HepG2 (cell line): ENCODE results near the gene DDI2. TPM values are rescaled to one million over a fixed set of nuclear protein-coding genes. Genes with fewer than 3 reads are reported as not detected.

ENCODE experiments used
- ATAC-seq: fragments of 200-7000 bp; cut with Tn5 transposase; 3 replicates; pipeline ENCODE4 v1.9.1; 2020; ENCODE audit warnings: mild to moderate bottlenecking, moderate library complexity
- BruUV-seq: library from RNA; stranded (reverse); fragments of 400-500 nt; replicated peaks from 2 replicates; lab custom pipeline; 2021; lab: Mats Ljungman, UMichigan
- CTCF ChIA-PET: fragments of 300-600 bp; formaldehyde crosslinking; extraction: SDS; loops from one replicate; lab custom pipeline; 2021; ENCODE audit warnings: low total read pairs, inconsistent platforms, low intra/inter-chr PET ratio; lab: Yijun Ruan, JAX
- POLR2A ChIA-PET: fragments of 350-600 bp; sonication (Branson Sonifier 250); formaldehyde crosslinking; loops from one replicate; lab custom pipeline; 2020; ENCODE audit warnings: antibody characterized with exemption, inconsistent platforms; lab: Yijun Ruan, JAX
- DNase-seq: peaks from one replicate; pipeline ENCODE4 v3.0.0-alpha.2; 2015; ENCODE audit warnings: low spot score
- FAIRE-seq: peaks from 3 replicates; lab custom pipeline; 2011; peaks lifted over from hg19 to GRCh38; lab: Jason Lieb, UNC
- H2AFZ ChIP-seq: one replicate; pipeline ENCODE4 v1.6.1; 2011; ENCODE audit warnings: low read length, inconsistent platforms
- H3K27ac ChIP-seq: fragments of 300-600 bp; 3 replicates; pipeline ENCODE4 v1.8.0; 2011; ENCODE audit warnings: mixed run types, mild to moderate bottlenecking, mixed read lengths, low read length, inconsistent platforms; ENCODE audit not compliant: insufficient read depth; ENCODE audit errors: extremely low read length
- H3K27me3 ChIP-seq, 2 experiments: fragments of 200-600 bp in 1 of 2; 2 replicates in 1 of 2; 3 replicates in 1 of 2; pipeline versions ENCODE4 v1.6.0 to v1.8.0; 2011; ENCODE audit warnings: low read length in 2 of 2, mild to moderate bottlenecking in 2 of 2, moderate library complexity in 2 of 2, inconsistent platforms in 1 of 2; ENCODE audit not compliant: insufficient read depth in 2 of 2, control insufficient read depth in 1 of 2
- H3K36me3 ChIP-seq, 2 experiments: fragments of 200-600 bp in 1 of 2; replicated peaks in 1 of 2; 2 replicates in 1 of 2; 3 replicates in 1 of 2; pipeline versions ENCODE4 v1.5.1 to v1.8.0; 2011; ENCODE audit warnings: low read length in 2 of 2, inconsistent platforms in 1 of 2; ENCODE audit not compliant: insufficient read depth in 2 of 2, control insufficient read depth in 1 of 2
- H3K4me1 ChIP-seq: 2 replicates; pipeline ENCODE4 v1.5.1; 2012; ENCODE audit warnings: low read length, inconsistent platforms; ENCODE audit not compliant: insufficient read depth
- H3K4me2 ChIP-seq: 2 replicates; pipeline ENCODE4 v1.6.0; 2011; ENCODE audit warnings: low read depth, low read length, inconsistent platforms
- H3K4me3 ChIP-seq, 3 experiments: fragments of 200-600 bp in 1 of 3; sonication (generic), shearing (Covaris generic) in 1 of 3; replicated peaks in 1 of 3; 2 replicates each; pipeline ENCODE4 v1.5.1; 2011 to 2016; ENCODE audit warnings: low read length in 3 of 3, inconsistent platforms in 2 of 3, low read depth in 2 of 3, mild to moderate bottlenecking in 2 of 3, control low read depth in 1 of 3, mixed read lengths in 1 of 3; ENCODE audit not compliant: insufficient read depth in 1 of 3
- H3K79me2 ChIP-seq: one replicate; pipeline ENCODE4 v1.6.1; 2011; ENCODE audit warnings: low read length, inconsistent platforms; ENCODE audit not compliant: insufficient read depth
- H3K9ac ChIP-seq: 2 replicates; pipeline ENCODE4 v1.6.0; 2011; ENCODE audit warnings: mild to moderate bottlenecking, low read depth, low read length, inconsistent platforms; ENCODE audit not compliant: insufficient read depth
- H3K9me3 ChIP-seq: 2 replicates; pipeline ENCODE4 v1.5.1; 2012; ENCODE audit warnings: mild to moderate bottlenecking, low read length
- H4K20me1 ChIP-seq: 2 replicates; pipeline ENCODE4 v1.6.0; 2011; ENCODE audit warnings: inconsistent platforms, mild to moderate bottlenecking, low read length, moderate library complexity; ENCODE audit not compliant: insufficient read depth
- EED ChIP-seq: sonication (generic); formaldehyde crosslinking; IDR thresholded peaks from 2 replicates; pipeline ENCODE4 v1.5.0; 2020; ENCODE audit warnings: mild to moderate bottlenecking, missing genetic modification reagents
- PTBP1 ChIP-seq: fragments of 200-400 bp; formaldehyde crosslinking; IDR thresholded peaks from 2 replicates; pipeline ENCODE4 v1.6.1; 2018; ENCODE audit warnings: low read length, low read depth; ENCODE audit not compliant: poor library complexity, severe bottlenecking
- WGBS: methylation state at CpG from one replicate; pipeline ENCODE4 v1.1.6; 2017; ENCODE audit warnings: low lambda C conversion rate; 5-methylcytosine and 5-hydroxymethylcytosine counted together
- in situ Hi-C: cut with HindIII; loops from 2 replicates; pipeline ENCODE4 v1.10.0; 2017; ENCODE audit warnings: low pct_unique_long_range_greater_than_20kb; ENCODE audit not compliant: extremely low pct_ligation_motif_present
- intact Hi-C: fragments of 100-400 bp; cut with micrococcal nuclease; formaldehyde crosslinking; loops from one replicate; pipeline ENCODE4 v1.10.0; 2022; ENCODE audit not compliant: unreplicated experiment
- polyA plus RNA-seq, 8 experiments: library from polyadenylated mRNA; depleted of rRNA in 3 of 8; stranded (reverse) in 7 of 8; unstranded in 1 of 8; fragments of >200 nt; fragmentation: Illumina TruSeq in 4 of 8; extraction: Trizol in 4 of 8; gene quantifications; 2 replicates each; pipeline versions ENCODE4 v1.2.1 to v1.2.3, GENCODE V29; 2011 to 2016; ENCODE audit warnings: low read depth in 4 of 8, missing spikeins in 1 of 8, mixed read lengths in 1 of 8; ENCODE audit not compliant: insufficient read depth in 1 of 8
- total RNA-seq, 5 experiments: library from RNA; depleted of rRNA; stranded (reverse); fragments of >200 nt; fragmentation: Illumina TruSeq; extraction: Trizol; gene quantifications; 2 replicates each; pipeline ENCODE4 v1.2.3, GENCODE V29; 2016; ENCODE audit warnings: low read depth in 1 of 5
- TF ChIP-seq, protein P1 (sequence below): sonication (generic); formaldehyde crosslinking; IDR thresholded peaks from 2 replicates; pipeline ENCODE4 v1.5.0; 2020; ENCODE audit warnings: missing genetic modification reagents
- TF ChIP-seq, protein P2 (sequence below), 2 experiments: sonication (generic) in 1 of 2; formaldehyde crosslinking in 1 of 2; IDR thresholded peaks; 2 replicates each; pipeline versions ENCODE4 v1.5.1 to v1.6.1; 2011 to 2020; ENCODE audit warnings: borderline replicate concordance in 1 of 2, low read depth in 1 of 2, low read length in 1 of 2, mild to moderate bottlenecking in 1 of 2, missing genetic modification reagents in 1 of 2, moderate library complexity in 1 of 2

DDI2 gene
- total and polyA plus RNA-seq, 2 of the 13 experiments (the other 11 are each of a cell fraction or from before 2014, with no cell fraction given), result 8.5 to 25.7 TPM

DNA sequence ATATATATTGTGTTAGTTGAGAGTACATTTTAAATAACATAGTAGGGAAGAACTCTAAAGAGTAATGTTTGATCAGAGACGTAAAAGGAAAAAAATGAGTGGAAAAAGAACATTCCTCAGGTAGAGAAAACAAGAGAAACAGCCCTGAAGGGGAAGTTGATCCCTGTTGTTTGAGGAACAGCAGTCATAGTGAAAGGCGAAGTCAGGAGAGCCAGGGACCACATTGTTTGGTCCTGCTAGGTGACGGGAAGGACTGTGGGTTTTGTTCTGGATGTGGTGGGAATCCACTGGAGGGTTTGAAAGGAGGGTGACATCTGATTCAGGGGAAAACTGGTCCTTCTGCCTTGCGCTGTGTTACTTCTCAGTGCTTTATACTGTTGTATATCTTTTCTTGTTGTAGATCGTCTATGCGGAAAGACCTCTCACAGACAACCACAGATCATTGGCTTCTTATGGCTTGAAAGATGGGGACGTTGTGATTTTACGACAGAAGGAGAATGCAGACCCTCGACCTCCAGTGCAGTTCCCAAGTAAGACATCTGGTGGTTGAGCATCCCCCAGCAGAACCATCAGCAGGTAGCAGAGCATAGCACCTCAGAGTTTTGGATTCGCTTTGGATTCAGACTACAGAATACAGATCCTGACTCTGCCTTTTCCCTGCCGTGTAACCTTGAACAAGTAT, 9.2 kb downstream of the DDI2 start:
- Histone ChIP-seq H3K36me3 (peaks cover 20 to 60% of the 10 kb centered on the region in 2 experiments), H3K4me2 (no peak overlapping the region), H3K4me1 (peaks cover 57% of the 10 kb centered on the region), H3K4me3 (no peak overlapping the region), H3K27me3 (no peaks in the 10 kb centered on the region), H2AFZ (no peak overlapping the region), H3K9me3 (no peaks in the 10 kb centered on the region), H3K27ac (no peak overlapping the region), H4K20me1 (peaks cover 83% of the 10 kb centered on the region), H3K9ac (no peak overlapping the region)
- intact Hi-C loops, result loop anchor here (5.0 to 10.0 kb wide), 2 partner anchors 44 to 58 kb away; partner anchors contain the start of gene PLEKHM2
- POLR2A ChIA-PET, result no interaction called here
- WGBS, result 92% methylated on average over 11 of the region's 11 CpGs
- no peak for DNase-seq
- in situ Hi-C loops, result no loop called here
- CTCF ChIA-PET, result no interaction called here
- no peak for ATAC-seq
- FAIRE-seq, result no peak
- TF ChIP-seq, protein P1, sequence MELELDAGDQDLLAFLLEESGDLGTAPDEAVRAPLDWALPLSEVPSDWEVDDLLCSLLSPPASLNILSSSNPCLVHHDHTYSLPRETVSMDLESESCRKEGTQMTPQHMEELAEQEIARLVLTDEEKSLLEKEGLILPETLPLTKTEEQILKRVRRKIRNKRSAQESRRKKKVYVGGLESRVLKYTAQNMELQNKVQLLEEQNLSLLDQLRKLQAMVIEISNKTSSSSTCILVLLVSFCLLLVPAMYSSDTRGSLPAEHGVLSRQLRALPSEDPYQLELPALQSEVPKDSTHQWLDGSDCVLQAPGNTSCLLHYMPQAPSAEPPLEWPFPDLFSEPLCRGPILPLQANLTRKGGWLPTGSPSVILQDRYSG (CRISPR knock-in tag), result no peak
- TF ChIP-seq PTBP1 (no peak), EED (CRISPR knock-in tag) (no peak)
- TF ChIP-seq, protein P2, sequence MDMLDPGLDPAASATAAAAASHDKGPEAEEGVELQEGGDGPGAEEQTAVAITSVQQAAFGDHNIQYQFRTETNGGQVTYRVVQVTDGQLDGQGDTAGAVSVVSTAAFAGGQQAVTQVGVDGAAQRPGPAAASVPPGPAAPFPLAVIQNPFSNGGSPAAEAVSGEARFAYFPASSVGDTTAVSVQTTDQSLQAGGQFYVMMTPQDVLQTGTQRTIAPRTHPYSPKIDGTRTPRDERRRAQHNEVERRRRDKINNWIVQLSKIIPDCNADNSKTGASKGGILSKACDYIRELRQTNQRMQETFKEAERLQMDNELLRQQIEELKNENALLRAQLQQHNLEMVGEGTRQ (IDR thresholded peaks at IDR 0.05; ENCODE audit: low read depth, low read length), result no peak
- TF ChIP-seq, protein P2 (CRISPR knock-in tag; IDR thresholded peaks at IDR 0.05; ENCODE audit: borderline replicate concordance), result no peak
- TF ChIP-seq, all 625 proteins: peak for 0
- H3K79me2 ChIP-seq, result peaks cover 76% of the 10 kb centered on the region
- BruUV-seq, result no TSS peak
